Tibial nerve (tissue), 3 donors: Measurements from ENCODE around the gene UBE2N.

Experiments
- CTCF ChIP-seq, 5 experiments: fragments of 200-600 bp in 3 of 5; fragments of 450-650 bp in 2 of 5; sonication (generic) in 3 of 5; IDR thresholded peaks; one replicate each; pipeline ENCODE4 v1.5.1; 2016 to 2019; ENCODE audit warnings: antibody characterized with exemption in 5 of 5, mild to moderate bottlenecking in 3 of 5, moderate library complexity in 2 of 5
- POLR2A ChIP-seq, 2 donors: fragments of 450-650 bp; IDR thresholded peaks; one replicate each; pipeline ENCODE4 v1.6.1; 2017; ENCODE audit warnings: antibody characterized with exemption in 2 of 2, mild to moderate bottlenecking in 2 of 2, moderate library complexity in 2 of 2

- TF ChIP-seq CTCF (IDR thresholded peaks at IDR 0.05) (no peak), POLR2A (IDR thresholded peaks at IDR 0.05) (no peak)
These were observed 11.9 kb downstream of the UBE2N start for GRCh38 chr12:93429852-93430251.
